Hepatic stellate cell (primary cell): ENCODE results near the gene RAET1G.
"Not testable (repeated sequence)": the region's sequence is repeated elsewhere in the genome, so short reads cannot be mapped to it uniquely, and the experiment has no call there.

ENCODE experiments used
- DNase-seq: peaks from one replicate; pipeline ENCODE4 v3.0.0; 2011; ENCODE audit warnings: low spot score

Gene RAET1G

GRCh38 chr6:149913540-149914240, 9.2 kb downstream of the RAET1G start:
- no peak for DNase-seq

DNA sequence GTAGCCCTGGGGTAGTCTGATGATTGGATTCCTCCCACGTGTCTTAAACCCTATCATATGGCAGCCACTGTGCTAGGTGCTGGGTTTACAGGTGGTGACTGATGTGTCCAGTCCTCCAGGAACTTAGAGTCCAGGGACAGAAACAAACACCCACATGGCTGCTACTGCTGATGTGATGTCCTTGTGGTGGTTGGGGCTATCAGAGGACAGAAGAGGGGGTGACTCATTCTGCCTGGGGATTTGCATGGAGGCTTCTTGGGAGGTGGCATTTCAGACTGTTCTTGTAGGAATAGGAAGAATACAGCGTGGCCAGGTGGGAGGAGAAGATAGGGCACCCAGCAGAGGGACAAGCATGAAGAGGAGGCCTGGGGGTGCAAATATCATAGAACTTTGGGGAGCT, 9.8 kb downstream of the RAET1G start:
- DNase-seq, result no peak

GRCh38 chr6:149912680-149913079, 10.2 kb downstream of the RAET1G start:
- not testable (repeated sequence) for DNase-seq

DNA sequence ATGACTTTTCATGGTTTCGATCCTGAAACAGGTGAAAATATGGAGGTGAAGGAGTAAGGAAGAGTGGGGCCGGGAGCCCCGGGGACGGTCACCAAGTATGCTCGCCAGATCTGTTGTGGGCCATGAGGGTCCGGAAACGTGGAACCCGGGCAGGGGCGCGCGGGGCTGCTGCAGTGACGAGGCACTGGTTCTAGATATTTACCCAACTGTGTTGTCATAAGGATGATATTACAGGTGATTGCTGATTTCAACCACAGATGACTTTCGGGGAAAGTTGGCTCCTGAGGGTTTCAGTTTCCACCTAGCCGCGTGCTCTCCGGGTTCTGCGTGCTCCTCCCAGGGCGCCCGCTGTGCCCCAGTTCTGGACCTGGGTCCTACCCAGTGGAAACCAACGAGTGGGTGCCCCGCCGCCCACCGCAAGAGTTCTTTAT, 12.2 kb downstream of the RAET1G start:
- no peak for DNase-seq

DNA sequence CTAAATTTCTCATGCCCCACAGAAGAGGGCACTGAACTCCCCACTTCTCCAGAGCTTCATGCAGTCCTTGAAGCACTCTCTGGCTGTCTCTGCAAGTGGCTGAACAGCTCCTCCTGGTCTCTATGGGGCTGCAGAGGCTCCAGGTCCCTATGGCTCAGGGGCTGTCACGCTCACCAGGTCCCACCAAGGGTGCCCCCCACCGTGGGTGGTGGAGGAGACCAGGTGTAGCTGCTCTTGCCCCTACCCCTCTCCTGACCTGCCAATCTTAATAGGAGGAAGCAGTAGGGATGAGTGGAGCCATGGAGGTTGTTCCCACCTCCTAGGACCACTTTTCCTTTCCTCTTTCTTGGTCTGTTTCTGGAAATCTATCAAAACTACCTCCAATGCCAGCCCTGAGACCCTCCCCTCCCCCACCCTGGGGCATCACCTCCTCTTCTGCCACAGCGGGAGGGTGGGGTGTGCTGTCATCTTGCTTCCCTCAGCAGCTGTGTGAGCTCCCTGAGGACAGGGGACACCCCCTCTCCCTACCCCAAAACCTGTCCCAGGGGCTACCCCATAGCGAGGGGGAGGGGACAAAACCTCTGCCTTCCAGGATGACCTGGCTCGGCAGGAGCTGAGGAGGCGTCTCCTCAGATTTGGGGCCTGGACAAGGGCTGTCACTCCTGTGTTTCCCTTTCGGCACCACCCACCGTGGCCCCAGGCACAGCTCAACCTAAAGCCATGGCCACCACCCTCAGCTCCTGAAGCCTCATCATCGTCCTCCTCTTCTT, 13.0 kb downstream of the RAET1G start:
- DNase-seq, result no peak

GRCh38 chr6:149908480-149908879, 14.4 kb downstream of the RAET1G start:
- not testable (repeated sequence) for DNase-seq

- no peak for DNase-seq
These were observed 15.6 kb downstream of the RAET1G start for GRCh38 chr6:149907317-149907716.

- DNase-seq, result no peak
These were observed 16.5 kb downstream of the RAET1G start for GRCh38 chr6:149906405-149906804.

DNA sequence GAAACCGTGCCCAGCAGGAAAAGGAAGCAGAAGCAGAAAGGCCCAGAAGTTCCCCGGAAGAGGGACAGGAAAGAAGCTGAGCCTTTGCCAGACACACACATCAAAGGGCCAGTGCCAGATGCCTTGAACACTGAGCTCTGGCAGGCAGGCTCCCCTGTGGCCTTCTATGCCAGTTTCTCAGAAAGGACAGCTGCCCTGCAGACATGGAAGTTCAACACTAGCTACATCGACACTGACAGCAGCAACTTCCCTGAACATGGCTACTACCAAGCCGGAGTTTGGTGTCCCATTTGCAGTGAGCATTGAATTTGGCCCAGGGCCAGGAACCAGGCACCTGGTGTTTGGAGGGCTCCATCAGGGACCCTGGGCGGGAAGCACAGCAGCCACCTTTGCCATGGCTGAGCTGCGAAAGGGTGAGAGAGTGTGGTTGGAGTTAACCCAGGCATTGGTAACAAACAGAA, 17.0 kb downstream of the RAET1G start:
- DNase-seq, result no peak

- DNase-seq, result no peak
These were observed 17.5 kb downstream of the RAET1G start for GRCh38 chr6:149905371-149905910.

GRCh38 chr6:149904661-149905370, 18.1 kb downstream of the RAET1G start:
- no peak for DNase-seq

- DNase-seq, result no peak
These were observed 18.8 kb downstream of the RAET1G start for GRCh38 chr6:149903938-149904611.

- no peak for DNase-seq
These were observed 21.3 kb downstream of the RAET1G start for GRCh38 chr6:149901444-149902140.

- DNase-seq, result no peak
These were observed 22.1 kb downstream of the RAET1G start for GRCh38 chr6:149900620-149901443.

GRCh38 chr6:149899926-149900619, 22.8 kb downstream of the RAET1G start:
- DNase-seq, result no peak

- no peak for DNase-seq
These were observed 23.4 kb downstream of the RAET1G start for GRCh38 chr6:149899486-149899885.

- DNase-seq, result no peak
These were observed 24.0 kb downstream of the RAET1G start for GRCh38 chr6:149898966-149899365.

DNA sequence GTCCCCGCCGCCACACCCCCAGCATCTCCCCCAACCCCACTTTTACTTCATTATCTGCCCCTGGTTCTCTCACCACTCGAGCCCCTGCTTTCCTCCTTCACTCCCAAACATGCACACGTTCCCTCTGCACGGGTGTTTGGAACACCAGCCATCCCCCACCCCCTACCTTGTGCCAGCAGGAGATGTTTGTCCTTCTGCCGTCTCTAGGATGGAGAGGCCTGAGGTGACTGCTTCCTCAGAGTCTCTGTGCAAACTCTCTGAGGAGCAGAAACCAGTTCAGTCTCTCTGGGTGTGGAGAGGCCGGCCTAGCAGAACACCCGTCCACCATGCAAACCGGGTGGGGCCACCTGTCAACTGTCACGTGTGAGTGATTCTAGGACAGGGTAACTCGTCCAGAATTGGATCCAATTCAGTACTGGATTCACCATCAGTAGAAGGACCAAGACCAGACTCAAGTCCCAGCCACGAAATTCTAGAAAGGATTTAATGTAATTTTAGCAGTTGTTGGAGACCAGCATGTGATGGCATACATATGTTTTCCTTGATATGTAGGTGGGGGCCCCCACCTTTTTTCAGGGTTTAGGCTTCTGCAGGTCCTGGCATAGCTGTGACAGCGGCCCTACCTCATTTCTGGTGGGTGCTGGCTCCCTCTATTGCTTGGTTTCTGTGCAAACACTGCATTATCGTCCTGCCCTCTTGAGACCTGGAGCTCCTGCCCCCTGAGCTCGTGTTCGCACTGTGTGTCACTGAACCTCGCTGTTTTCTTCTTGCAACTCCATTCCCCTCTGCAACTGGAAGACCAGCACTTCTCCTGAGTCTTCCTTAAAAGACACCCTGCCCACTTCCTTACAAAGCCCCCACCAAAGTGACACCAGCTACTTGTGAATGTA, 24.8 kb downstream of the RAET1G start, which contains the start of gene RAET1E:
TSS of gene RAET1E (minus strand) at position 259 of the 890 bp plus-strand sequence. CDS start 7,212 bp downstream, outside the sequence.
- no peak for DNase-seq
